Astrocyte (in vitro differentiated cells and primary cell): ENCODE results near the gene PRPSAP1. TPM values are rescaled to one million over a fixed set of nuclear protein-coding genes. Genes with fewer than 3 reads are reported as not detected.

Experiments
- DNase-seq: peaks from one replicate; pipeline ENCODE4 v3.0.0-alpha.2; 2010; ENCODE audit warnings: low read depth
- FAIRE-seq: peaks from 2 replicates; lab custom pipeline; 2011; peaks lifted over from hg19 to GRCh38; lab: Jason Lieb, UNC
- H2AFZ ChIP-seq: 2 replicates; pipeline ENCODE4 v1.6.0; 2012; ENCODE audit warnings: low read depth, low read length, inconsistent platforms
- H3K27ac ChIP-seq: 2 replicates; pipeline ENCODE4 v1.5.1; 2011; ENCODE audit warnings: low read depth, low read length, inconsistent platforms
- H3K27me3 ChIP-seq: 2 replicates; pipeline ENCODE4 v1.6.0; 2011; ENCODE audit warnings: low read length, inconsistent platforms; ENCODE audit not compliant: insufficient read depth
- H3K36me3 ChIP-seq: 2 replicates; pipeline ENCODE4 v1.5.1; 2011; ENCODE audit warnings: low read length, inconsistent platforms; ENCODE audit not compliant: insufficient read depth
- H3K4me1 ChIP-seq: 2 replicates; pipeline ENCODE4 v1.5.1; 2011; ENCODE audit warnings: low read length, inconsistent platforms; ENCODE audit not compliant: insufficient read depth
- H3K4me2 ChIP-seq: 2 replicates; pipeline ENCODE4 v1.6.0; 2012; ENCODE audit warnings: low read length, inconsistent platforms
- H3K4me3 ChIP-seq: 2 replicates; pipeline ENCODE4 v1.5.1; 2011; ENCODE audit warnings: low read depth, mild to moderate bottlenecking, low read length, inconsistent platforms; ENCODE audit not compliant: insufficient read depth
- H3K79me2 ChIP-seq: 2 replicates; pipeline ENCODE4 v1.6.0; 2012; ENCODE audit warnings: mild to moderate bottlenecking, low read length, inconsistent platforms; ENCODE audit not compliant: insufficient read depth
- H3K9ac ChIP-seq: 2 replicates; pipeline ENCODE4 v1.6.0; 2012; ENCODE audit warnings: mild to moderate bottlenecking, low read length, inconsistent platforms
- H3K9me3 ChIP-seq: 2 replicates; pipeline ENCODE4 v1.5.1; 2012; ENCODE audit warnings: low read depth, mild to moderate bottlenecking, low read length, inconsistent platforms; ENCODE audit not compliant: insufficient read depth
- H4K20me1 ChIP-seq: 2 replicates; pipeline ENCODE4 v1.6.0; 2012; ENCODE audit warnings: low read length, inconsistent platforms; ENCODE audit not compliant: insufficient read depth
- H3K27ac Mint-ChIP-seq: one replicate; pipeline ENCODE4 v1.8.0; 2021; ENCODE audit warnings: mild to moderate bottlenecking, mixed read lengths; ENCODE audit not compliant: unreplicated experiment
- H3K27me3 Mint-ChIP-seq: one replicate; pipeline ENCODE4 v1.8.0; 2021; ENCODE audit warnings: low read depth, mixed read lengths; ENCODE audit not compliant: unreplicated experiment
- H3K36me3 Mint-ChIP-seq: one replicate; pipeline ENCODE4 v1.8.0; 2021; ENCODE audit warnings: low read depth, mixed read lengths; ENCODE audit not compliant: unreplicated experiment
- H3K4me1 Mint-ChIP-seq: one replicate; pipeline ENCODE4 v1.8.0; 2021; ENCODE audit warnings: low read depth, mixed read lengths; ENCODE audit not compliant: unreplicated experiment
- H3K4me3 Mint-ChIP-seq: one replicate; pipeline ENCODE4 v1.8.0; 2021; ENCODE audit warnings: mild to moderate bottlenecking, moderate library complexity, mixed read lengths; ENCODE audit not compliant: unreplicated experiment
- H3K9me3 Mint-ChIP-seq: one replicate; pipeline ENCODE4 v1.8.0; 2021; ENCODE audit warnings: mild to moderate bottlenecking, mixed read lengths; ENCODE audit not compliant: unreplicated experiment
- CTCF ChIP-seq: IDR thresholded peaks from 2 replicates; pipeline ENCODE4 v1.5.1; 2011; ENCODE audit warnings: low read depth, mild to moderate bottlenecking, inconsistent platforms, low read length, moderate library complexity; ENCODE audit not compliant: insufficient read depth
- EZH2 ChIP-seq: IDR thresholded peaks from 2 replicates; pipeline ENCODE4 v1.6.1; 2012; ENCODE audit warnings: mild to moderate bottlenecking, low read length, inconsistent platforms; ENCODE audit not compliant: insufficient read depth
- total RNA-seq: library from RNA; stranded (reverse); gene quantifications from 2 replicates; pipeline ENCODE4 v1.2.1, GENCODE V29; 2021

The PRPSAP1 gene
- total RNA-seq, 1 donor from 2014 or later, result 36.2 TPM

GRCh38 chr17:76394166-76394565 is 40.5 kb upstream of the PRPSAP1 start:
- Histone ChIP-seq H3K36me3 (peaks cover 16% of the 10 kb centered on the region), H3K4me1 (peaks cover under 1% of the 10 kb centered on the region), H2AFZ (no peak overlapping the region), H3K9ac (no peak overlapping the region), H3K9me3 (no peaks in the 10 kb centered on the region), H3K27me3 (no peaks in the 10 kb centered on the region), H3K4me2 (no peak overlapping the region), H3K27ac (no peak overlapping the region), H4K20me1 (peaks cover 48% of the 10 kb centered on the region), H3K79me2 (peaks cover 1% of the 10 kb centered on the region), H3K4me3 (no peak overlapping the region)
- Mint-ChIP-seq H3K9me3 (no peaks in the 10 kb centered on the region), H3K27ac (no peak overlapping the region), H3K27me3 (no peaks in the 10 kb centered on the region), H3K4me3 (no peak overlapping the region), H3K36me3 (peaks cover 8% of the 10 kb centered on the region), H3K4me1 (peaks cover 3% of the 10 kb centered on the region)
- TF ChIP-seq EZH2, result no peak
- TF ChIP-seq CTCF, result no peak
- FAIRE-seq (no peak), DNase-seq (no peak)

DNA sequence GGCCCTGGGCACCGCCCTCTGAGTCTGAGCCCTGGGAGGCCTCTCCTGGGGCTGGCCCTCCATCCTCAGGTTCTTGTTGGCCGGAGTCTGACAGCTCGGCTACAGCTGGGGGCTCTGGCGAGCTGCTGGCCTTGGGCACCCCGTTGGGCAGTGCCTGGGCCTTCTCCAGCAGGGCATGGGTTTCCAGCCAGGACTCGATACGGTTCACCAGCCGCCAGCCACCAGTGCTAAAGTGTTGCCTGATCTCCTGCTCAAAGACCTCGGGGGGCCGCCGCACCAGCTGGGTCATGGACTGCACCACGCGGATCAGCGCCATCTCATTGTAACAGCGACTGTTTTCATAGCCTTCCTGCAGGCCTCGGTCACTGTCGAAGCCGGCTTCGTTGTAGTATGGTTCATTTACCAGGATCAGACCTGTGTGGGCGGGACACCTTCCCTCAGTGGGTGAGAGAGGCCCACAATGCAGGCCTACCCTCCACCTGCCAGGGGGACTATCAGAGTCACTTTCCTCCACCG is 37.5 kb upstream of the PRPSAP1 start:
- Mint-ChIP-seq H3K27me3 (no peaks in the 10 kb centered on the region), H3K27ac (no peak overlapping the region)

More for the DNA sequence above, 37.5 kb upstream of the PRPSAP1 start:
- Histone ChIP-seq H3K27ac (no peak overlapping the region), H3K4me1 (peaks cover 22% of the 10 kb centered on the region), H3K36me3 (peaks cover 29% of the 10 kb centered on the region), H3K4me2 (no peak overlapping the region), H3K79me2 (peaks cover 28% of the 10 kb centered on the region), H2AFZ (no peak overlapping the region), H4K20me1 (peaks cover 50% of the 10 kb centered on the region), H3K9ac (no peak overlapping the region), H3K9me3 (no peaks in the 10 kb centered on the region), H3K27me3 (no peaks in the 10 kb centered on the region), H3K4me3 (no peak overlapping the region)
- TF ChIP-seq CTCF (no peak), EZH2 (no peak)
- DNase-seq (no peak), FAIRE-seq (no peak)
- Mint-ChIP-seq H3K9me3 (no peaks in the 10 kb centered on the region), H3K4me3 (no peak overlapping the region), H3K36me3 (peaks cover 7% of the 10 kb centered on the region), H3K4me1 (peaks cover 9% of the 10 kb centered on the region)
